Natural killer cell (primary cell): Measurements from ENCODE around the gene TCF7L1. TPM values are rescaled to one million over a fixed set of nuclear protein-coding genes. Genes with fewer than 3 reads are reported as not detected.
A peak's percentile ranks its signal among the peaks of the same experiment; 100 is the strongest.

Experiments
- ATAC-seq, 3 donors: fragments of 150-1000 bp in 2 of 3; fragments of 200-7000 bp in 1 of 3; cut with Tn5 transposase; 1 replicate in 1 of 3; 2 replicates in 2 of 3; pipeline ENCODE4 v1.10.0; 2021; ENCODE audit warnings: mild to moderate bottlenecking in 2 of 3, moderate library complexity in 2 of 3
- DNase-seq, 2 donors: peaks; one replicate each; pipeline versions ENCODE4 v3.0.0 to v3.0.0-alpha.2; 2013 to 2021; ENCODE audit warnings: mixed read lengths in 1 of 2
- H3K27ac ChIP-seq: one replicate; pipeline ENCODE4 v1.5.1; 2013; ENCODE audit warnings: mild to moderate bottlenecking, low read length
- H3K27me3 ChIP-seq: one replicate; pipeline ENCODE4 v1.6.1; 2013; ENCODE audit warnings: low read length; ENCODE audit not compliant: control insufficient read depth, insufficient read depth
- H3K36me3 ChIP-seq: one replicate; pipeline ENCODE4 v1.6.1; 2013; ENCODE audit warnings: low read length; ENCODE audit not compliant: control insufficient read depth, insufficient read depth
- H3K4me1 ChIP-seq: one replicate; pipeline ENCODE4 v1.6.1; 2013; ENCODE audit warnings: low read length; ENCODE audit not compliant: control insufficient read depth, insufficient read depth
- H3K4me3 ChIP-seq: one replicate; pipeline ENCODE4 v1.5.1; 2013; ENCODE audit warnings: low read length
- H3K9me3 ChIP-seq: one replicate; pipeline ENCODE4 v1.6.1; 2013; ENCODE audit warnings: low read length; ENCODE audit not compliant: control insufficient read depth, insufficient read depth
- H3K27ac Mint-ChIP-seq, 2 donors: one replicate each; pipeline ENCODE4 v1.8.0; 2022; ENCODE audit warnings: mild to moderate bottlenecking in 2 of 2, mixed read lengths in 2 of 2, moderate library complexity in 1 of 2
- H3K27me3 Mint-ChIP-seq, 2 donors: one replicate each; pipeline ENCODE4 v1.8.0; 2022; ENCODE audit warnings: low read depth in 2 of 2, mixed read lengths in 2 of 2
- H3K36me3 Mint-ChIP-seq: one replicate; pipeline ENCODE4 v1.8.0; 2022; ENCODE audit warnings: mixed read lengths
- H3K4me1 Mint-ChIP-seq, 2 donors: one replicate each; pipeline ENCODE4 v1.8.0; 2022; ENCODE audit warnings: mixed read lengths in 2 of 2
- H3K4me3 Mint-ChIP-seq: one replicate; pipeline ENCODE4 v1.8.0; 2022; ENCODE audit warnings: mild to moderate bottlenecking, moderate library complexity, mixed read lengths
- H3K9me3 Mint-ChIP-seq, 2 donors: one replicate each; pipeline ENCODE4 v1.8.0; 2022; ENCODE audit warnings: mixed read lengths in 2 of 2
- CTCF ChIP-seq: fragments of 200-600 bp; IDR thresholded peaks from one replicate; pipeline ENCODE4 v1.8.0; 2022; ENCODE audit warnings: antibody characterized with exemption
- WGBS: methylation state at CpG from one replicate; pipeline ENCODE4 v1.1.7; 2013; ENCODE audit warnings: missing lambda C conversion rate; ENCODE audit not compliant: insufficient coverage; 5-methylcytosine and 5-hydroxymethylcytosine counted together
- intact Hi-C: fragments of 100-400 bp; cut with micrococcal nuclease; formaldehyde crosslinking; loops from one replicate; pipeline ENCODE4 v1.14.2; 2022
- total RNA-seq, 4 donors: library from RNA; stranded (reverse); fragments of 120-200 nt in 1 of 4; gene quantifications; one replicate each; pipeline versions ENCODE4 v1.2.3 to v1.2.4, GENCODE V29; 2013 to 2022

TCF7L1 gene
- total RNA-seq, 3 donors from 2014 or later (not counting 1 experiment from before 2014, with no cell fraction given) = not detected

GRCh38 chr2:85287721-85288120, 154.5 kb downstream of the TCF7L1 start:
- ATAC-seq (no peak), DNase-seq (no peak)
- H3K27me3 Mint-ChIP-seq = peaks cover 0 to 5% of the 10 kb centered on the region in 2 donors
- no peak for TF ChIP-seq CTCF
- Histone ChIP-seq H3K4me3 (no peak overlapping the region), H3K9me3 (no peaks in the 10 kb centered on the region), H3K27ac (no peak overlapping the region), H3K4me1 (peaks cover 8% of the 10 kb centered on the region), H3K36me3 (no peaks in the 10 kb centered on the region), H3K27me3 (no peaks in the 10 kb centered on the region)
- intact Hi-C loops = loop anchor here (10.0 kb wide), 1 partner anchor 793 kb away; no protein-coding TSS in a partner anchor
- no peak overlapping the region for H3K27ac Mint-ChIP-seq
- 100% methylated on average over 2 of the region's 7 CpGs for WGBS
- H3K4me3 Mint-ChIP-seq = no peak overlapping the region
- H3K36me3 Mint-ChIP-seq = no peaks in the 10 kb centered on the region
- H3K9me3 Mint-ChIP-seq = no peaks in the 10 kb centered on the region
- peaks cover 11 to 16% of the 10 kb centered on the region in 2 donors for H3K4me1 Mint-ChIP-seq

- intact Hi-C loops = loop anchor here (10.0 kb wide), 1 partner anchor 793 kb away; no protein-coding TSS in a partner anchor
- TF ChIP-seq CTCF = no peak
- no peaks in the 10 kb centered on the region for H3K27me3 ChIP-seq
- H3K4me3 Mint-ChIP-seq = no peak overlapping the region
- no peaks in the 10 kb centered on the region for H3K36me3 ChIP-seq
- no peak overlapping the region for H3K4me3 ChIP-seq
- DNase-seq (no peak), ATAC-seq (no peak)
- 86% methylated on average over 10 of the region's 10 CpGs for WGBS
- H3K4me1 Mint-ChIP-seq = peaks cover 11 to 16% of the 10 kb centered on the region in 2 donors
- H3K27ac ChIP-seq = no peak overlapping the region
- no peaks in the 10 kb centered on the region for H3K9me3 Mint-ChIP-seq
- no peaks in the 10 kb centered on the region for H3K36me3 Mint-ChIP-seq
- no peaks in the 10 kb centered on the region for H3K9me3 ChIP-seq
- H3K27me3 Mint-ChIP-seq = peaks cover 0 to 5% of the 10 kb centered on the region in 2 donors
- H3K4me1 ChIP-seq = peaks cover 8% of the 10 kb centered on the region
- no peak overlapping the region for H3K27ac Mint-ChIP-seq
Observed at GRCh38 chr2:85288244-85288725, 155.1 kb downstream of the TCF7L1 start.

GRCh38 chr2:85291425-85292023, 158.3 kb downstream of the TCF7L1 start:
- intact Hi-C loops = no loop called here
- peak overlapping the region; percentile 70 for H3K4me3 Mint-ChIP-seq
- no peaks in the 10 kb centered on the region for H3K27me3 ChIP-seq
- peaks cover 0 to 5% of the 10 kb centered on the region in 2 donors for H3K27me3 Mint-ChIP-seq
- peaks cover 11% of the 10 kb centered on the region in 2 donors for H3K4me1 Mint-ChIP-seq
- H3K27ac ChIP-seq = peak overlapping the region; percentile 63
- ATAC-seq (peak; percentile 65 to 91 (median 76)), DNase-seq (peak in 1 of 2 donors; percentile 72)
- H3K36me3 Mint-ChIP-seq = no peaks in the 10 kb centered on the region
- no peak overlapping the region for H3K4me3 ChIP-seq
- no peaks in the 10 kb centered on the region for H3K9me3 Mint-ChIP-seq
- peaks cover 5% of the 10 kb centered on the region for H3K4me1 ChIP-seq
- H3K36me3 ChIP-seq = no peaks in the 10 kb centered on the region
- TF ChIP-seq CTCF = no peak
- peak overlapping the region; percentile 83 to 99 for H3K27ac Mint-ChIP-seq
- no peaks in the 10 kb centered on the region for H3K9me3 ChIP-seq
- WGBS = 27% methylated on average over 3 of the region's 4 CpGs

- H3K36me3 ChIP-seq = no peaks in the 10 kb centered on the region
- peaks cover 0 to 10% of the 10 kb centered on the region in 2 donors for H3K4me1 Mint-ChIP-seq
- ATAC-seq = no peak
- no peak overlapping the region for H3K27ac Mint-ChIP-seq
- DNase-seq = no peak
- TF ChIP-seq CTCF = no peak
- no peak overlapping the region for H3K4me3 ChIP-seq
- no peaks in the 10 kb centered on the region for H3K9me3 ChIP-seq
- H3K4me1 ChIP-seq = peaks cover 8% of the 10 kb centered on the region
- H3K36me3 Mint-ChIP-seq = no peaks in the 10 kb centered on the region
- H3K27ac ChIP-seq = no peak overlapping the region
- H3K27me3 Mint-ChIP-seq = peaks cover 0 to 9% of the 10 kb centered on the region in 2 donors
- 85% methylated on average over 5 of the region's 6 CpGs for WGBS
- H3K4me3 Mint-ChIP-seq = no peak overlapping the region
- no peaks in the 10 kb centered on the region for H3K9me3 Mint-ChIP-seq
- no peaks in the 10 kb centered on the region for H3K27me3 ChIP-seq
- intact Hi-C loops = no loop called here
Observed at GRCh38 chr2:85302121-85302520, 168.9 kb downstream of the TCF7L1 start.
